Naive thymus-derived CD8-positive, alpha-beta T cell (primary cell): Measurements from ENCODE around the gene AMBP. TPM values are rescaled to one million over a fixed set of nuclear protein-coding genes. Genes with fewer than 3 reads are reported as not detected.

Experiments used
- ATAC-seq, 2 donors: fragments of 150-1000 bp; cut with Tn5 transposase in 1 of 2; sonication (Bioruptor Pico), chemical (Tn5 transposase) in 1 of 2; 1 replicate in 1 of 2; 2 replicates in 1 of 2; pipeline ENCODE4 v1.10.0; 2021; ENCODE audit warnings: mild to moderate bottlenecking in 2 of 2, moderate library complexity in 2 of 2
- POLR2A ChIA-PET: fragments of 350-600 bp; sonication (Branson Sonifier 250); formaldehyde crosslinking; loops from one replicate; lab custom pipeline; 2021; ENCODE audit warnings: antibody characterized with exemption; lab: Charles Lee
- DNase-seq, 10 donors: peaks; one replicate each; pipeline versions ENCODE4 v3.0.0 to v3.0.0-alpha.2; 2020 to 2022
- H3K27ac Mint-ChIP-seq, 10 donors: one replicate each; pipeline ENCODE4 v1.8.0; 2020 to 2022; ENCODE audit warnings: mild to moderate bottlenecking in 10 of 10, mixed read lengths in 10 of 10, moderate library complexity in 4 of 10, inconsistent platforms in 1 of 10
- H3K27me3 Mint-ChIP-seq, 5 donors: one replicate each; pipeline ENCODE4 v1.8.0; 2021 to 2022; ENCODE audit warnings: mixed read lengths in 5 of 5
- H3K36me3 Mint-ChIP-seq, 3 donors: one replicate each; pipeline ENCODE4 v1.8.0; 2020 to 2022; ENCODE audit warnings: mixed read lengths in 3 of 3, mild to moderate bottlenecking in 2 of 3, inconsistent platforms in 1 of 3
- H3K4me1 Mint-ChIP-seq, 4 donors: one replicate each; pipeline ENCODE4 v1.8.0; 2021 to 2022; ENCODE audit warnings: mixed read lengths in 4 of 4
- H3K4me3 Mint-ChIP-seq, 10 donors: one replicate each; pipeline ENCODE4 v1.8.0; 2020 to 2022; ENCODE audit warnings: mild to moderate bottlenecking in 10 of 10, mixed read lengths in 10 of 10, moderate library complexity in 6 of 10, inconsistent platforms in 1 of 10
- H3K9me3 Mint-ChIP-seq, 9 donors: one replicate each; pipeline ENCODE4 v1.8.0; 2020 to 2022; ENCODE audit warnings: mixed read lengths in 9 of 9, mild to moderate bottlenecking in 3 of 9, inconsistent platforms in 1 of 9, moderate library complexity in 1 of 9
- polyA plus RNA-seq, 3 donors: library from polyadenylated mRNA; unstranded; fragments of 300-500 nt; fragmentation: Illumina TruSeq; gene quantifications; one replicate each; pipeline ENCODE4 v1.2.3, GENCODE V29; 2021
- total RNA-seq, 8 experiments: library from RNA in 2 of 8; stranded (reverse) in 2 of 8; gene quantifications; one replicate each; pipeline ENCODE4 v1.2.3 and lab custom pipeline; 2021 to 2026

The AMBP gene
- total and polyA plus RNA-seq, 5 experiments from 2014 or later: not detected

DNA sequence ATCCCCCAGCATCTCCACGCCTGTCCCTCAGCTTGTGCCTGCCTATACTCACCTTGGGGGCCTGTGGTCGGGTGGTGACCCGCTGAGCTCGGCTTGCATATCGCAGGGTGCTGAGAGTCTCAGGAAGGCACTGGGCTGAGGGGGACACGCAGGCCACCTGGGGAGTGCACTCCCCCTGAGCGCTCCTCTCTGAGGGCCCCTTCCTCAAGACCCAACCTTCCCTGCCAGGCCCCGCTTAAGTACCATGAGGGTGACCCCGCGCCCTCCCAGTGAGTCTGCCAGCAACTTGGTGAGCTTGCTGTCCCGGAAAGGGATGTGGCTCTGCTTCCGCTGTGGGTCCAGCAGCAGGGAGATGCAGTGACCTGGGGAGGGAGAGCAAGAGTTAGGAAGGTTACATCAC is 16.9 kb upstream of the AMBP start:
- H3K27ac Mint-ChIP-seq: peak overlapping the region in 1 of 10 donors; percentile 8
- H3K9me3 Mint-ChIP-seq: peaks cover 0 to 2% (median 0%) of the 10 kb centered on the region in 9 donors
- POLR2A ChIA-PET: no interaction called here
- no peak overlapping the region for H3K4me3 Mint-ChIP-seq
- peaks cover 13 to 71% (median 45%) of the 10 kb centered on the region in 5 donors for H3K27me3 Mint-ChIP-seq
- peaks cover 6 to 13% (median 12%) of the 10 kb centered on the region in 4 donors for H3K4me1 Mint-ChIP-seq
- DNase-seq: peak in 1 of 10 donors; percentile 53
- no peak for ATAC-seq
- peaks cover 0 to 3% (median 0%) of the 10 kb centered on the region in 3 donors for H3K36me3 Mint-ChIP-seq

- POLR2A ChIA-PET: no interaction called here
- H3K27me3 Mint-ChIP-seq: peaks cover 13 to 65% (median 41%) of the 10 kb centered on the region in 5 donors
- H3K9me3 Mint-ChIP-seq: peaks cover 0 to 2% (median 0%) of the 10 kb centered on the region in 9 donors
- DNase-seq (peak in 1 of 10 donors; percentile 49), ATAC-seq (no peak)
- H3K36me3 Mint-ChIP-seq: peaks cover 0 to 3% (median 0%) of the 10 kb centered on the region in 3 donors
- H3K4me3 Mint-ChIP-seq: no peak overlapping the region
- H3K27ac Mint-ChIP-seq: no peak overlapping the region
- peaks cover 6 to 13% (median 10%) of the 10 kb centered on the region in 4 donors for H3K4me1 Mint-ChIP-seq
These were observed 15.8 kb upstream of the AMBP start for GRCh38 chr9:114093761-114094505.

DNA sequence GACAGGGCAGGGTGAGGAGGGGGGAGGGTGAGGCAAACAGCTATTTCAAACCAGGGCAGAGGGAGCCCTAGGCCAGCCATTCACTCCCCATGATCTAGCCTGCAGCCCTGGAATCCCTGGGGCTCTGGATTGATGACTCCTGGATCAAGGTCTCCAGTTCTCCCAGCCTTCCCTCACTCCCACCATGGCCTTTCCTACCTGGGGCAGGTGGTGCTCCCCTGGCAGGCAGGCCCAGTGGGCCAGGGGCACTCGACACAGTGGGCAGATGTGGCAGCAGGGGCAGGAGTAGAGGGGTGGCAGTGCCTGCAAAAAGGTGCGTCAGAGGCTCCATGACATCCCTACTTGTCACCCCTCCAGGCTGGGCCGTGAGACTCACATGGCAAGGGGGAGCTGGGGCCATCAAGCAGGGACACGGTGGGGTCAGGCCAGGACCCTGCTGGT is 15.0 kb upstream of the AMBP start:
- peaks cover 13 to 64% (median 40%) of the 10 kb centered on the region in 5 donors for H3K27me3 Mint-ChIP-seq

GRCh38 chr9:114092336-114092735 is 14.2 kb upstream of the AMBP start:
- peaks cover 0 to 3% (median 0%) of the 10 kb centered on the region in 3 donors for H3K36me3 Mint-ChIP-seq
- POLR2A ChIA-PET: no interaction called here
- no peak for ATAC-seq

More for the DNA sequence above, 15.0 kb upstream of the AMBP start:
- Mint-ChIP-seq H3K4me1 (peaks cover 6 to 13% (median 10%) of the 10 kb centered on the region in 4 donors), H3K4me3 (no peak overlapping the region), H3K9me3 (peaks cover 0 to 2% (median 0%) of the 10 kb centered on the region in 9 donors), H3K36me3 (peaks cover 0 to 3% (median 0%) of the 10 kb centered on the region in 3 donors), H3K27ac (peak overlapping the region in 1 of 10 donors; percentile 53)
- ATAC-seq: no peak
- POLR2A ChIA-PET: no interaction called here
- peak in 1 of 10 donors; percentile 62 for DNase-seq

DNA sequence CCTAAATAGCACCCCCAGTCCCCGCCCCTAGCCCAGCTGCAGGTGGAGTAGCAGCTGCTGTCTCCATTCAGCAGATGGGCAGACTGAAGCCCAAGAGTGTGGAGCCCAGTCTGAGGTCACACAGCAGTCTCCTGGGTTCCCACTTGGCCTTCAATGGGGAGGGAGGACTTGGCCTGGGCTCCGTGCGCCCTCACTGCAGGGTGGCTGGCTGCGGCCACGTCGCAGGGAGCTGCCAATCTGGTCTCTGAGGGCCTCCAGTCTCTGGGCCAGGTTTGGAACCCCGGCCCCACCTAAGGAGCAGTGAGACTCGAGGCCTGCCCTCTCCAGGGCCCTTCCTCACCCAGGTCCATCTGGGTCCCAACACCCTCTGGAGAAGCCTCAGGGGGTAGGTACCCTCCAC is 13.6 kb upstream of the AMBP start:
- Mint-ChIP-seq H3K36me3 (peaks cover 0 to 3% (median 0%) of the 10 kb centered on the region in 3 donors), H3K27ac (no peak overlapping the region), H3K4me1 (peaks cover under 1 to 4% (median 2%) of the 10 kb centered on the region in 4 donors), H3K4me3 (no peak overlapping the region), H3K27me3 (peaks cover 6 to 52% (median 30%) of the 10 kb centered on the region in 5 donors), H3K9me3 (peaks cover 0 to 2% (median 0%) of the 10 kb centered on the region in 9 donors)
- POLR2A ChIA-PET: no interaction called here
- DNase-seq: peak in 1 of 10 donors; percentile 61
- no peak for ATAC-seq

More at GRCh38 chr9:114092336-114092735, 14.2 kb upstream of the AMBP start:
- Mint-ChIP-seq H3K27ac (no peak overlapping the region), H3K4me3 (no peak overlapping the region), H3K4me1 (peaks cover 3 to 9% (median 5%) of the 10 kb centered on the region in 4 donors), H3K27me3 (peaks cover 8 to 59% (median 36%) of the 10 kb centered on the region in 5 donors), H3K9me3 (peaks cover 0 to 2% (median 0%) of the 10 kb centered on the region in 9 donors)
- peak in 1 of 10 donors; percentile 56 for DNase-seq

DNA sequence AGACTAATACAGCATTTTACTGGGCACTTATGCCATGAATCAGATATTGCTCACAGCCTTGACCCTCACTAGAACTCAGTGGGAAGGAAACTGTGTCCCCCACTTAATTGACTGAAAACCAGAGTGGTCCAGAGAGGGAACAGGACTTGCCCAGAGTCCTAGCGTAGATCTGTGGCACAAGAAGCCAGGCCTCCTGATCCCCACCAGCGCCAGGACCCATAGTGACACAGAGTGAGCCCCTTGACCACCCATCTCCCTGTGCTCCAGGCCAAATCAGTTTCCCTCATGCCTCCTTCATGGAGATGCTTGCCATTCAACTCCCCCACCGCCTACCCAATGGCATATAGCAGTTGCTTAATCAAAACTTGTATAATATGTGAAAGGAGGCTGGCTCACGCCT is 12.7 kb upstream of the AMBP start:
- ATAC-seq (no peak), DNase-seq (no peak)
- peaks cover 0 to 2% (median 0%) of the 10 kb centered on the region in 9 donors for H3K9me3 Mint-ChIP-seq
- H3K4me1 Mint-ChIP-seq: no peaks in the 10 kb centered on the region
- no peak overlapping the region for H3K4me3 Mint-ChIP-seq
- H3K27me3 Mint-ChIP-seq: peaks cover 0 to 43% (median 21%) of the 10 kb centered on the region in 5 donors
- POLR2A ChIA-PET: no interaction called here
- peak overlapping the region in 1 of 10 donors; percentile 42 for H3K27ac Mint-ChIP-seq
- H3K36me3 Mint-ChIP-seq: peaks cover 0 to 3% (median 0%) of the 10 kb centered on the region in 3 donors

- Mint-ChIP-seq H3K4me3 (no peak overlapping the region), H3K9me3 (peaks cover 0 to 2% (median 0%) of the 10 kb centered on the region in 9 donors), H3K4me1 (no peaks in the 10 kb centered on the region), H3K27me3 (peaks cover 0 to 29% (median 14%) of the 10 kb centered on the region in 5 donors), H3K27ac (no peak overlapping the region), H3K36me3 (peaks cover 0 to 3% (median 0%) of the 10 kb centered on the region in 3 donors)
- POLR2A ChIA-PET: no interaction called here
- DNase-seq (peak in 1 of 10 donors; percentile 50), ATAC-seq (no peak)
These were observed 11.2 kb upstream of the AMBP start for GRCh38 chr9:114089206-114089840.

GRCh38 chr9:114088571-114089170 is 10.6 kb upstream of the AMBP start:
- DNase-seq (peak in 1 of 10 donors; percentile 18), ATAC-seq (no peak)
- Mint-ChIP-seq H3K9me3 (peaks cover 0 to 2% (median 0%) of the 10 kb centered on the region in 9 donors), H3K27ac (no peak overlapping the region), H3K4me1 (no peaks in the 10 kb centered on the region), H3K27me3 (peaks cover 0 to 24% (median 12%) of the 10 kb centered on the region in 5 donors), H3K36me3 (peaks cover 0 to 3% (median 0%) of the 10 kb centered on the region in 3 donors), H3K4me3 (no peak overlapping the region)
- POLR2A ChIA-PET: no interaction called here

DNA sequence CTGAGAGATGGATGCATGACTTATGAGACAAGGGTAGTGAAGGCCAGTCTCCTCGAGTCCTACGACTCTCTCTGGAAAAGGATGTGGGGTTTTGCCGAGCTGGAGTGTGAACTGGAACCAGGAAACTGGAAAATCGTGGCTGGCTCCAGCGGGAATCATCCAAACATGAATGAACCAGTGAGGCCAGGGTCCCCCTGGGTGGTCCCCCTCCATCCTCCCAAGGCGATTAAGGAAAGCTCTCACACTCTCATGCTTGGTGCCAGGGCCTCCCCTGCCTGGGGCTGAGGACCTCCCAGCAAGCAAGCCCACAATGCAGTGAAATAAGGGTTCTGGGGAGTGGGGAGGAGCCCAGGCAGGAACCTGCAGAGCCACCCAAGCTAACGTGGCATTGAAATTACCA is 9.6 kb upstream of the AMBP start:
- Mint-ChIP-seq H3K4me3 (no peak overlapping the region), H3K4me1 (no peaks in the 10 kb centered on the region), H3K27me3 (peaks cover 0 to 14% (median 5%) of the 10 kb centered on the region in 5 donors), H3K27ac (no peak overlapping the region), H3K9me3 (peaks cover 0 to 1% (median 0%) of the 10 kb centered on the region in 9 donors), H3K36me3 (peaks cover 0 to 3% (median 0%) of the 10 kb centered on the region in 3 donors)
- POLR2A ChIA-PET: no interaction called here
- no peak for ATAC-seq
- no peak for DNase-seq

DNA sequence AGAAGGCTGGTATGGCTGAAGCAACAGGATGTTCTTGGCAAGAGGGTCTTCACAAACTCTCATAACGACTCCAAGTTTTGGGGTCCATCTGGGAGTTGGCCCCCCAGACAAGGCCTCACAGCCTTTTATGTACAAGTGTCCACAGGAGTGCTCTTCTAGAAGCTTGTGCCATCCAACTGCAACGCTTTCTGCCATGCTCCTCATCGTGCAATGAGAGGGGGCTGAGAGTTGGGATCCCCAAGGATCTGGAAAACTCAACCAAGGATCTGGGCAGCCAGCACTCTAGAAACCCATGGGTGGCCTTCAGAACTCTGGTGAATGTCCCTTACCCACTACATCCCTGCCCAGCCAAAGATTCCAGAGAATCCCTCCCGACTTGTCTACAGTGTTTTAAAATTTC is 8.5 kb upstream of the AMBP start:
- Mint-ChIP-seq H3K4me3 (no peak overlapping the region), H3K27me3 (peaks cover 0 to 9% (median 2%) of the 10 kb centered on the region in 5 donors), H3K4me1 (peaks cover 0 to 3% (median 0%) of the 10 kb centered on the region in 4 donors), H3K27ac (no peak overlapping the region), H3K9me3 (no peaks in the 10 kb centered on the region), H3K36me3 (peaks cover 0 to 3% (median 0%) of the 10 kb centered on the region in 3 donors)
- ATAC-seq (no peak), DNase-seq (no peak)
- POLR2A ChIA-PET: no interaction called here

DNA sequence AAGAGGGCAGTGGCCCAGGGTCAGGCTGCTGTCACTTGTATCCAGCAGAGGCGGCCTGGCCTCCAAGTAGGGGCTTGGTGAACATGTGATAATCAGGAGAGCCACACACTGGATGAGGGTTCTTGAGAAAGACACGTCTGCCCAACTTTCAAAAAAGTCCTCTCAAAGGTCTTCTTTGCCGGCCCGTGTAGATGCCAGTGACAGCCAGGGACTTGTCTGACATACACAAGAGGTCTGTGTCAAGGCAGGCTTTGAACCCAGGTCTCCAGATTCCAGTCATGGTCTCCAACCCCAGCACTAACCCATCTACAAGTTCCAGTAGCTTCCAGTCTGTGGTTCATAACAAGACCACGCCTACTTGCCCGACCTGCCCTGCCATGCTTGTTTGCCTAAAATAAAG is 7.9 kb upstream of the AMBP start:
- Mint-ChIP-seq H3K36me3 (peaks cover 0 to 3% (median 0%) of the 10 kb centered on the region in 3 donors), H3K27me3 (peaks cover 0 to 9% (median 3%) of the 10 kb centered on the region in 5 donors), H3K9me3 (no peaks in the 10 kb centered on the region), H3K4me1 (peaks cover 0 to 3% (median 0%) of the 10 kb centered on the region in 4 donors), H3K27ac (no peak overlapping the region), H3K4me3 (no peak overlapping the region)
- POLR2A ChIA-PET: no interaction called here
- no peak for DNase-seq
- no peak for ATAC-seq

DNA sequence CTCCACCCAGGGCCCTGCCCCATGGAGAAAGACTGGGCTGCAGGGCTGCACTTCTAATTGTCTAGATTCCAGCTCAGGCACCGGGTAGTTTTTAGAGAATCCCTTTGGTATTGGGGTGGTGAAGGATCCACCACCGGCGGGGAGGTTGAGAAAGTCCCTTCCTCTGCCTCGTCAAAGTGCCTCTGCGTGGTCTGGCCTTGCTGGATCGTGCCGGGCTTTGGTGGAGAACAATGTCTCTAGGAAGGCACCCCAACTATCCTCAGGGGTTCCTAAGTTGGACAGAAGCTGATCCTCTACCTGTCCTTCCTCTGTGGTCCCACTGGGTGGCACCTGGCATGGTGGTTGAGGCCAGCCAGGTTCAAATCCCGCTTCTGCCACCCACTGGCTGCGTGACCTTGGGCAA is 7.3 kb upstream of the AMBP start:
- Mint-ChIP-seq H3K9me3 (no peaks in the 10 kb centered on the region), H3K36me3 (no peaks in the 10 kb centered on the region), H3K4me1 (peaks cover 0 to 3% (median 0%) of the 10 kb centered on the region in 4 donors), H3K27me3 (peaks cover 0 to 4% (median 3%) of the 10 kb centered on the region in 5 donors), H3K4me3 (no peak overlapping the region), H3K27ac (no peak overlapping the region)
- ATAC-seq: no peak
- POLR2A ChIA-PET: interaction anchor here (0.6 kb wide), 1 partner anchor 75 kb away, joined by 3 read pairs; no protein-coding TSS in a partner anchor
- DNase-seq: no peak
